HepG2 (cell line): Measurements from ENCODE around the gene TRPM5. TPM values are rescaled to one million over a fixed set of nuclear protein-coding genes. Genes with fewer than 3 reads are reported as not detected.

ENCODE experiments used
- ARNT ChIP-seq: fragments of 450-650 bp; IDR thresholded peaks from 2 replicates; pipeline ENCODE4 v1.6.1; 2017
- ATF6 ChIP-seq: sonication (generic); formaldehyde crosslinking; conservative IDR thresholded peaks from 2 replicates; pipeline ENCODE4 v1.4.0; 2020; ENCODE audit warnings: missing genetic modification reagents
- ATF7 ChIP-seq, 2 experiments: fragments of 450-650 bp in 1 of 2; sonication (generic) in 1 of 2; formaldehyde crosslinking in 1 of 2; IDR thresholded peaks; 2 replicates each; pipeline versions ENCODE4 v1.4.0 to v1.6.1; 2016 to 2020; ENCODE audit warnings: antibody characterized with exemption in 1 of 2, mild to moderate bottlenecking in 1 of 2, missing genetic modification reagents in 1 of 2
- CSRNP1 ChIP-seq: sonication (generic); formaldehyde crosslinking; IDR thresholded peaks from 2 replicates; pipeline ENCODE4 v1.8.1; 2023; ENCODE audit warnings: mild to moderate bottlenecking, missing genetic modification reagents
- HNRNPK ChIP-seq: fragments of 200-400 bp; formaldehyde crosslinking; IDR thresholded peaks from 2 replicates; pipeline ENCODE4 v1.6.1; 2018; ENCODE audit warnings: low read length, low read depth, moderate library complexity, mild to moderate bottlenecking; ENCODE audit not compliant: poor library complexity, severe bottlenecking
- JUN ChIP-seq: sonication (generic); formaldehyde crosslinking; IDR thresholded peaks from 2 replicates; pipeline ENCODE4 v1.4.0; 2020; ENCODE audit warnings: mild to moderate bottlenecking, missing genetic modification reagents
- KDM3A ChIP-seq: IDR thresholded peaks from 2 replicates; pipeline ENCODE4 v1.6.1; 2018; ENCODE audit warnings: low read depth, missing compliant biosample characterization
- KLF13 ChIP-seq: sonication (generic); formaldehyde crosslinking; IDR thresholded peaks from 2 replicates; pipeline ENCODE4 v1.4.0; 2020; ENCODE audit warnings: mild to moderate bottlenecking, missing genetic modification reagents
- MEIS1 ChIP-seq: sonication (generic); formaldehyde crosslinking; IDR thresholded peaks from 2 replicates; pipeline ENCODE4 v1.9.0; 2021; ENCODE audit warnings: mild to moderate bottlenecking, missing genetic modification reagents, moderate library complexity, borderline replicate concordance
- RAD21 ChIP-seq: fragments of 450-650 bp; formaldehyde crosslinking; IDR thresholded peaks from 2 replicates; pipeline ENCODE4 v1.5.0; 2020; ENCODE audit warnings: mild to moderate bottlenecking
- SMYD3 ChIP-seq: sonication (generic); formaldehyde crosslinking; IDR thresholded peaks from 2 replicates; pipeline ENCODE4 v1.8.1; 2023; ENCODE audit warnings: mild to moderate bottlenecking, missing genetic modification reagents
- SOX6 ChIP-seq, 2 experiments: fragments of 450-650 bp in 1 of 2; sonication (generic) in 1 of 2; formaldehyde crosslinking in 1 of 2; IDR thresholded peaks; 2 replicates each; pipeline versions ENCODE4 v1.4.0 to v1.6.1; 2017 to 2020; ENCODE audit warnings: antibody characterized with exemption in 1 of 2, mild to moderate bottlenecking in 1 of 2, missing genetic modification reagents in 1 of 2
- ZC3H13 ChIP-seq: sonication (generic); formaldehyde crosslinking; IDR thresholded peaks from 2 replicates; pipeline ENCODE4 v1.8.1; 2023; ENCODE audit warnings: mild to moderate bottlenecking, missing genetic modification reagents, moderate library complexity
- ZKSCAN1 ChIP-seq: fragments of 150-350 bp; IDR thresholded peaks from 2 replicates; pipeline ENCODE4 v1.6.1; 2014; ENCODE audit warnings: low read length
- ZNF224 ChIP-seq: sonication (generic); formaldehyde crosslinking; IDR thresholded peaks from 2 replicates; pipeline ENCODE4 v1.5.0; 2020; ENCODE audit warnings: mild to moderate bottlenecking, missing genetic modification reagents
- ZNF235 ChIP-seq: sonication (generic); formaldehyde crosslinking; IDR thresholded peaks from 2 replicates; pipeline ENCODE4 v1.8.1; 2023; ENCODE audit warnings: mild to moderate bottlenecking, missing genetic modification reagents, borderline replicate concordance
- ZNF510 ChIP-seq: sonication (generic); formaldehyde crosslinking; IDR thresholded peaks from 2 replicates; pipeline ENCODE4 v1.4.0; 2020; ENCODE audit warnings: low read depth, mild to moderate bottlenecking, missing genetic modification reagents
- ZNF773 ChIP-seq: sonication (generic); formaldehyde crosslinking; IDR thresholded peaks from 2 replicates; pipeline ENCODE4 v1.4.0; 2020; ENCODE audit warnings: missing genetic modification reagents, borderline replicate concordance
- ZSCAN22 ChIP-seq: sonication (generic); formaldehyde crosslinking; IDR thresholded peaks from 2 replicates; pipeline ENCODE4 v1.4.0; 2020; ENCODE audit warnings: mild to moderate bottlenecking, missing genetic modification reagents
- polyA plus RNA-seq, 8 experiments: library from polyadenylated mRNA; depleted of rRNA in 3 of 8; stranded (reverse) in 7 of 8; unstranded in 1 of 8; fragments of >200 nt; fragmentation: Illumina TruSeq in 4 of 8; extraction: Trizol in 4 of 8; gene quantifications; 2 replicates each; pipeline versions ENCODE4 v1.2.1 to v1.2.3, GENCODE V29; 2011 to 2016; ENCODE audit warnings: low read depth in 4 of 8, missing spikeins in 1 of 8, mixed read lengths in 1 of 8; ENCODE audit not compliant: insufficient read depth in 1 of 8
- total RNA-seq, 5 experiments: library from RNA; depleted of rRNA; stranded (reverse); fragments of >200 nt; fragmentation: Illumina TruSeq; extraction: Trizol; gene quantifications; 2 replicates each; pipeline ENCODE4 v1.2.3, GENCODE V29; 2016; ENCODE audit warnings: low read depth in 1 of 5
- TF ChIP-seq, protein P1 (sequence below): IDR thresholded peaks from 2 replicates; pipeline ENCODE4 v1.6.1; 2016; ENCODE audit warnings: control low read depth
- TF ChIP-seq, protein P2 (sequence below): sonication (generic); formaldehyde crosslinking; IDR thresholded peaks from 2 replicates; pipeline ENCODE4 v1.8.0; 2022; ENCODE audit warnings: missing genetic modification reagents, mild to moderate bottlenecking, moderate library complexity, borderline replicate concordance

Gene TRPM5
- total and polyA plus RNA-seq, 2 of the 13 experiments (the other 11 are each of a cell fraction or from before 2014, with no cell fraction given) = 0.12 TPM; not detected in 1

- TF ChIP-seq, protein P1, sequence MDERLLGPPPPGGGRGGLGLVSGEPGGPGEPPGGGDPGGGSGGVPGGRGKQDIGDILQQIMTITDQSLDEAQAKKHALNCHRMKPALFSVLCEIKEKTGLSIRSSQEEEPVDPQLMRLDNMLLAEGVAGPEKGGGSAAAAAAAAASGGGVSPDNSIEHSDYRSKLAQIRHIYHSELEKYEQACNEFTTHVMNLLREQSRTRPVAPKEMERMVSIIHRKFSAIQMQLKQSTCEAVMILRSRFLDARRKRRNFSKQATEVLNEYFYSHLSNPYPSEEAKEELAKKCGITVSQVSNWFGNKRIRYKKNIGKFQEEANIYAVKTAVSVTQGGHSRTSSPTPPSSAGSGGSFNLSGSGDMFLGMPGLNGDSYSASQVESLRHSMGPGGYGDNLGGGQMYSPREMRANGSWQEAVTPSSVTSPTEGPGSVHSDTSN (CRISPR knock-in tag) = no peak
- TF ChIP-seq SOX6 (IDR thresholded peaks at IDR 0.05) (no peak), SOX6 (CRISPR knock-in tag; IDR thresholded peaks at IDR 0.05) (peak; percentile 75), ARNT (no peak), MEIS1 (CRISPR knock-in tag) (peak; percentile 68; the same call in 1 of the 2 replicates), HNRNPK (no peak), ZNF224 (CRISPR knock-in tag) (no peak; the same call in 1 of the 2 replicates), JUN (no peak), KLF13 (CRISPR knock-in tag) (no peak), ZC3H13 (CRISPR knock-in tag) (no peak; the same call in 1 of the 2 replicates), ATF6 (CRISPR knock-in tag) (no peak), ZNF235 (no peak), ZKSCAN1 (no peak), ATF7 (IDR thresholded peaks at IDR 0.05) (no peak), ATF7 (CRISPR knock-in tag; IDR thresholded peaks at IDR 0.05) (no peak), ZNF510 (no peak), ZNF773 (CRISPR knock-in tag) (no peak), KDM3A (CRISPR knock-in tag) (peak; percentile 70; the same call in 1 of the 2 replicates), CSRNP1 (no peak; the same call in 1 of the 2 replicates), ZSCAN22 (CRISPR knock-in tag) (no peak), RAD21 (no peak), SMYD3 (no peak)
- TF ChIP-seq, protein P2, sequence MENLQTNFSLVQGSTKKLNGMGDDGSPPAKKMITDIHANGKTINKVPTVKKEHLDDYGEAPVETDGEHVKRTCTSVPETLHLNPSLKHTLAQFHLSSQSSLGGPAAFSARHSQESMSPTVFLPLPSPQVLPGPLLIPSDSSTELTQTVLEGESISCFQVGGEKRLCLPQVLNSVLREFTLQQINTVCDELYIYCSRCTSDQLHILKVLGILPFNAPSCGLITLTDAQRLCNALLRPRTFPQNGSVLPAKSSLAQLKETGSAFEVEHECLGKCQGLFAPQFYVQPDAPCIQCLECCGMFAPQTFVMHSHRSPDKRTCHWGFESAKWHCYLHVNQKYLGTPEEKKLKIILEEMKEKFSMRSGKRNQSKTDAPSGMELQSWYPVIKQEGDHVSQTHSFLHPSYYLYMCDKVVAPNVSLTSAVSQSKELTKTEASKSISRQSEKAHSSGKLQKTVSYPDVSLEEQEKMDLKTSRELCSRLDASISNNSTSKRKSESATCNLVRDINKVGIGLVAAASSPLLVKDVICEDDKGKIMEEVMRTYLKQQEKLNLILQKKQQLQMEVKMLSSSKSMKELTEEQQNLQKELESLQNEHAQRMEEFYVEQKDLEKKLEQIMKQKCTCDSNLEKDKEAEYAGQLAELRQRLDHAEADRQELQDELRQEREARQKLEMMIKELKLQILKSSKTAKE = peak; percentile 91
Measured at GRCh38 chr11:2409611-2410468, 34.5 kb downstream of the TRPM5 start (continued).
